ENCODE data around the gene RPN2.

The RPN2 gene

GRCh38 chr20:37270576-37271420 lies 91.7 kb downstream of the RPN2 start:
- no peak for FAIRE-seq

- no peak for FAIRE-seq
Measured at GRCh38 chr20:37271421-37271768, 92.3 kb downstream of the RPN2 start.

- no peak for FAIRE-seq
Measured at GRCh38 chr20:37273988-37274387, 94.9 kb downstream of the RPN2 start.

GRCh38 chr20:37274851-37275524 lies 95.9 kb downstream of the RPN2 start:
- FAIRE-seq = no peak

GRCh38 chr20:37276494-37277252 lies 97.5 kb downstream of the RPN2 start:
- FAIRE-seq = no peak

GRCh38 chr20:37277253-37277593 lies 98.1 kb downstream of the RPN2 start:
- FAIRE-seq = no peak

- FAIRE-seq = no peak
Measured at GRCh38 chr20:37278966-37279590, 99.9 kb downstream of the RPN2 start.

GRCh38 chr20:37279820-37280219 lies 100.7 kb downstream of the RPN2 start:
- FAIRE-seq = no peak

GRCh38 chr20:37280403-37280802 lies 101.3 kb downstream of the RPN2 start:
- no peak for FAIRE-seq

GRCh38 chr20:37282556-37282955 lies 103.4 kb downstream of the RPN2 start:
- no peak for FAIRE-seq

GRCh38 chr20:37283530-37284195 lies 104.5 kb downstream of the RPN2 start:
- FAIRE-seq = no peak

- FAIRE-seq = no peak
Measured at GRCh38 chr20:37284691-37285161, 105.6 kb downstream of the RPN2 start.

GRCh38 chr20:37285664-37286374 lies 106.7 kb downstream of the RPN2 start:
- FAIRE-seq = no peak

- no peak for FAIRE-seq
Measured at GRCh38 chr20:37288091-37288490, 109.0 kb downstream of the RPN2 start.

GRCh38 chr20:37290158-37290810 lies 111.2 kb downstream of the RPN2 start:
- no peak for FAIRE-seq
